Psoas muscle (tissue), 8 donors: ENCODE results near the gene FAR1. TPM values are rescaled to one million over a fixed set of nuclear protein-coding genes. Genes with fewer than 3 reads are reported as not detected.

Experiments used
- ATAC-seq, 4 donors: fragments of 200-7000 bp; cut with Tn5 transposase; one replicate each; pipeline ENCODE4 v1.9.1; 2020; ENCODE audit warnings: moderate library complexity in 3 of 4, mild to moderate bottlenecking in 2 of 4
- DNase-seq, 2 donors: peaks; one replicate each; pipeline ENCODE4 v3.0.0-alpha.2; 2020
- H3K27ac ChIP-seq: fragments of 200-600 bp; one replicate; pipeline ENCODE4 v1.8.0; 2022
- H3K27me3 ChIP-seq, 3 donors: fragments of 200-600 bp in 1 of 3; one replicate each; pipeline versions ENCODE4 v1.6.1 to v1.8.0; 2013 to 2022; ENCODE audit warnings: low read length in 2 of 3, mild to moderate bottlenecking in 2 of 3, moderate library complexity in 1 of 3; ENCODE audit not compliant: insufficient read depth in 3 of 3
- H3K36me3 ChIP-seq, 2 donors: fragments of 200-600 bp in 1 of 2; one replicate each; pipeline versions ENCODE4 v1.6.1 to v1.8.0; 2013 to 2022; ENCODE audit warnings: low read depth in 1 of 2, mild to moderate bottlenecking in 1 of 2, moderate library complexity in 1 of 2; ENCODE audit not compliant: insufficient read depth in 1 of 2
- H3K4me1 ChIP-seq: fragments of 200-600 bp; one replicate; pipeline ENCODE4 v1.8.0; 2022
- H3K4me3 ChIP-seq: fragments of 200-600 bp; one replicate; pipeline ENCODE4 v1.8.0; 2022; ENCODE audit warnings: mild to moderate bottlenecking
- H3K9me3 ChIP-seq: fragments of 200-600 bp; one replicate; pipeline ENCODE4 v1.8.0; 2022
- WGBS, 3 donors: extraction: QIAGEN DNeasy Blood & Tissue Kit; methylation state at CpG; one replicate each; pipeline versions ENCODE4 v1.1.6 to v1.1.7; 2013; 5-methylcytosine and 5-hydroxymethylcytosine counted together
- intact Hi-C, 2 donors: fragments of 100-400 bp; cut with DNase I; formaldehyde crosslinking; loops; one replicate each; pipeline versions ENCODE4 v1.11.0 to v1.14.2; 2022
- polyA plus RNA-seq, 3 donors: library from polyadenylated mRNA; stranded (reverse); fragments of 200-250 nt; gene quantifications; one replicate each; pipeline ENCODE4 v1.2.3, GENCODE V29; 2013
- total RNA-seq, 4 donors: library from RNA; stranded (reverse); fragmentation: NEBNext Ultra II Directional in 2 of 4; extraction: Animal tissue kit (Norgen Biotek cat#: 25700) in 2 of 4; gene quantifications; one replicate each; pipeline versions ENCODE4 v1.2.1 to v1.2.4, GENCODE V29; 2021 to 2023
- TF ChIP-seq, protein P1 (sequence below): fragments of 200-600 bp; IDR thresholded peaks from one replicate; pipeline ENCODE4 v1.8.0; 2022; ENCODE audit warnings: antibody characterized with exemption
- donor health status: healthy with polysubstance abuse.
- donor health status: DM: no; HTN: no; CAD: no; lungs with moderate emphysema.
- donor health status: Bipolar disorder and iron deficiency.
- donor health status: healthy.
- donor health status: DM: yes; HTN: yes; CAD: no.
- donor health status: DM: no; HTN: no; CAD: no.
- donor health status: DM: no; HTN: no; CAD: no.
- donor health status: DM: yes; HTN: yes; CAD: no.

The FAR1 gene
- total and polyA plus RNA-seq, 7 donors: 10.2 to 35.4 (median 23.8) TPM

DNA sequence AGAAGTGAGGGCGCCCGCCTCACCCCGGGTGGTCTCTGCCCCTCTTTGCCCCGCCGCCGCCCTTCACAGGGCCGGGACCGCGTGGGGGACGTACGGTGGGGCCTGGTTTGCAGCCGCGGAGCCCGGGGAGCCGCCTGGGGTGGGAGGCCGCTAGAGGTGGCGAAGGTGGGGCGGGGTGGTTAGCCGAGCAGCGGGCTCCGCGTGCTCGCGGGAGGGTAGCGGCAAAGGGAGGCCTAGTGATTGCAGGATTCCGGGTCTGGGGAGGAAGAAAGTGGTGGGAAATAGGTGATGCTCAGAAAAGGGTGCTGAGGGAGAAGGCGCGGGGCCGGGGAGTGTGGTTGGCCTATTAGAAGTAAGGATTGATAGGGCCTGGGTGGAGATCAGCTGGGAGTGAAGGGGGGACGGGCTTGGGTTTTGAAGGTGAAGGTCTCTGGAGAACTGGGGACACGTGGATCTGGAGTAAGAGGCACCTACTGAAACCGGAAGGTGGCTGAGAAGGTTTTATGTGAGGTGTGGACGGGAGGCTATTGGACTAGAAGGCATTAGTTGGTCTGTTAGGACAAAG lies 571 bp downstream of the FAR1 start:
- ATAC-seq (peak; percentile 8 to 23 (median 16)), DNase-seq (peak in 1 of 2 donors; percentile 70)
- TF ChIP-seq, protein P1, sequence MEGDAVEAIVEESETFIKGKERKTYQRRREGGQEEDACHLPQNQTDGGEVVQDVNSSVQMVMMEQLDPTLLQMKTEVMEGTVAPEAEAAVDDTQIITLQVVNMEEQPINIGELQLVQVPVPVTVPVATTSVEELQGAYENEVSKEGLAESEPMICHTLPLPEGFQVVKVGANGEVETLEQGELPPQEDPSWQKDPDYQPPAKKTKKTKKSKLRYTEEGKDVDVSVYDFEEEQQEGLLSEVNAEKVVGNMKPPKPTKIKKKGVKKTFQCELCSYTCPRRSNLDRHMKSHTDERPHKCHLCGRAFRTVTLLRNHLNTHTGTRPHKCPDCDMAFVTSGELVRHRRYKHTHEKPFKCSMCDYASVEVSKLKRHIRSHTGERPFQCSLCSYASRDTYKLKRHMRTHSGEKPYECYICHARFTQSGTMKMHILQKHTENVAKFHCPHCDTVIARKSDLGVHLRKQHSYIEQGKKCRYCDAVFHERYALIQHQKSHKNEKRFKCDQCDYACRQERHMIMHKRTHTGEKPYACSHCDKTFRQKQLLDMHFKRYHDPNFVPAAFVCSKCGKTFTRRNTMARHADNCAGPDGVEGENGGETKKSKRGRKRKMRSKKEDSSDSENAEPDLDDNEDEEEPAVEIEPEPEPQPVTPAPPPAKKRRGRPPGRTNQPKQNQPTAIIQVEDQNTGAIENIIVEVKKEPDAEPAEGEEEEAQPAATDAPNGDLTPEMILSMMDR: no peak
- Histone ChIP-seq H3K27me3 (no peaks in the 10 kb centered on the region), H3K4me3 (peak overlapping the region; percentile 98), H3K36me3 (no peaks in the 10 kb centered on the region), H3K9me3 (no peaks in the 10 kb centered on the region), H3K4me1 (peaks cover 13% of the 10 kb centered on the region), H3K27ac (peak overlapping the region; percentile 84)
- intact Hi-C loops: no loop called here
- WGBS, 3 donors: 0 to 1% (median 0%) methylated on average over 24 to 33 of the region's 33 CpGs

- Histone ChIP-seq H3K4me1 (peaks cover 13% of the 10 kb centered on the region), H3K4me3 (peak overlapping the region; percentile 98), H3K36me3 (no peaks in the 10 kb centered on the region), H3K9me3 (no peaks in the 10 kb centered on the region), H3K27me3 (no peaks in the 10 kb centered on the region), H3K27ac (peak overlapping the region; percentile 84)
- intact Hi-C loops: no loop called here
- ATAC-seq (no peak), DNase-seq (no peak)
- TF ChIP-seq, protein P1: no peak
- WGBS, 3 donors: 65 to 71% (median 69%) methylated on average over 18 of the region's 18 CpGs
These were observed 1.3 kb downstream of the FAR1 start for GRCh38 chr11:13669544-13670488.

DNA sequence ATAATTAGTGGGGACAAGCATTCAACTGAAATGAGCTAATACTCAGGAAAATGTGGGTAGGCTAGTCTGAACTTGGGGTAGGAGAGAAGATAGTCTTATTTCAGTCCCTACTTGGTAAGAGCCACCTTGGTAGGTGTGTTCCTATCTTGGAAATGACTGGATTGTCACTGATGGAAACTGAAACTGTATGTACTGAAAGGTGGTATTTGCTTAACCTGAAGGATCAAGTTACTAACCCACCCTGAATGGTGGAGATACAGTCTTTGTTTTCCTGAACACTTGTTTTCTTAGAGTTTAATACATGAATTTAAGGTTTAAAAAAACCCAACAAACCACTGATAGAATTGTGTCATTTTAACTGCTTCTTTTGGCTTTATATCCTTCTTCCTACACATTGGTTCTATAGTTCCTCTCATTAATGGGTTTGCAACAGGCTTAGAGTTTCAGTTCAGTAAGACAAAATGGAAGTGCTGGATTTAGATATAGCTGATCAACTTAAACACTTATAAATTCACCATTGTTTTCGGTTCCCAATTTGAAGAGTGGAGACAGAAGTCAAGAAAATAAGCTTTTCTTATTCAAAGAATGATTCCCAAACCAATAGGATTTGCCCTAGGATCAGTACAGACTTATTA lies 4.2 kb downstream of the FAR1 start:
- no peaks in the 10 kb centered on the region for H3K9me3 ChIP-seq
- H3K4me3 ChIP-seq: no peak overlapping the region
- ATAC-seq: no peak
- H3K4me1 ChIP-seq: peaks cover 23% of the 10 kb centered on the region
- no peak for DNase-seq
- no peaks in the 10 kb centered on the region for H3K36me3 ChIP-seq
- TF ChIP-seq, protein P1: no peak
- H3K27ac ChIP-seq: no peak overlapping the region
- no peaks in the 10 kb centered on the region for H3K27me3 ChIP-seq
- 95 to 97% (median 96%) methylated on average over 1 of the region's 1 CpG for WGBS, 3 donors
- intact Hi-C loops: no loop called here

DNA sequence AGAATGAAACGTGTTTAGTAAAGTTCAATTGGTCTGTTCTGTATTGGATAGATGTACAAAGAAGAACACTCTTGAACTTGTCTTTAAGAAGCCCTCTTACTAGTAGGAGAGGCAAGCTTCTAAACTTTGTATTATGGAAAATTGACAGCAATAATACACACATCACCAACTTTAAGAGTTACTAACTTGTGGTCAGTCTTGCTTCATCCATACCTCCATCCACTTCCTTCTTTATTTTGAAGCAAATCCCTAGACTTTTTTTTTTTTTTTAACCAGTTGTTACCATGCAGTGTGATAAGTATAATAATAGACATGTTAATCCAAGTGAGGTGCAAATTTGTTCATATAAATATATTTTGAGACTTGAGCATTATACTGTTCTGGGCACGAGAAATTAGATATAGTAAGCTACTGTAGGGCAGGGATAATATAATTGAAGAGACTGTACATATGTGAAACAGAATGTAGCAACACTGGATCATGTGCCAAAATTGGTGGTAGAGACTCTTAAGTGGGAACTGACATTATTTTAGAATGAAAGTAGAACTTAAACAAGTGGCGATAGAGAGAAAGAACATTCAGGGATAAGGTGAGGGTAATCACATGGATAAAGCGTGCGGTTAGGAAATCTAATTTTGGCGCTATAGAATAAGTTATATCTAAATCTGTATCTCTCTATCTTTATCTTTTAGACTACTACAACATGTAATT lies 6.5 kb downstream of the FAR1 start:
- H3K4me1 ChIP-seq: peaks cover 29% of the 10 kb centered on the region
- H3K27me3 ChIP-seq: no peaks in the 10 kb centered on the region
- intact Hi-C loops: no loop called here
- 92% methylated on average over 6 of the region's 6 CpGs for WGBS, 3 donors
- DNase-seq: no peak
- no peaks in the 10 kb centered on the region for H3K36me3 ChIP-seq
- H3K4me3 ChIP-seq: no peak overlapping the region
- TF ChIP-seq, protein P1: no peak
- no peak overlapping the region for H3K27ac ChIP-seq
- H3K9me3 ChIP-seq: no peaks in the 10 kb centered on the region
- no peak for ATAC-seq
